ENCODE measurements around the gene SGTB. TPM values are rescaled to one million over a fixed set of nuclear protein-coding genes. Genes with fewer than 3 reads are reported as not detected.
A peak's percentile ranks its signal among the peaks of the same experiment; 100 is the strongest.
"Not testable (repeated sequence)": the region's sequence is repeated elsewhere in the genome, so short reads cannot be mapped to it uniquely, and the experiment has no call there.

SGTB gene
- total RNA-seq, 1 donor from 2014 or later: 4.6 TPM

DNA sequence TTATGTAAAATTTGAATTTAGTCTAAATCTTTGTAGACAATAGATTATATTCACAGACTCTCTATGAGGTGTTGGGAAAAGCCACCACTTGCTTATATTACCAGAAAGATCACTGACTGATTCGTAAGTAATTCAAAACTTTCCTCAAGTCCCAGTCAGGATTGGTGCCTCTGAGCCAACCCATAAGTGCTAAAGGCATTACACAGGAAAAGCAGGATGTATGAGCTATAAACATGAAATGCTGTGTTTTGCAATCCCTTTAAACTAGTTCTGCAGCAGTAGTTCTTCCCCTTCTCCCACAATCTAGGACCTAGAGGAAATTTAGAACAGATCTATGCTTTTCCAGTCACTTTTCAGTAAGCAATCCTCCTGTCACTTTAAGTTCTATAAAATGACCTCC, 49.1 kb downstream of the SGTB start:
- DNase-seq (ENCODE audit: low spot score): no peak

DNA sequence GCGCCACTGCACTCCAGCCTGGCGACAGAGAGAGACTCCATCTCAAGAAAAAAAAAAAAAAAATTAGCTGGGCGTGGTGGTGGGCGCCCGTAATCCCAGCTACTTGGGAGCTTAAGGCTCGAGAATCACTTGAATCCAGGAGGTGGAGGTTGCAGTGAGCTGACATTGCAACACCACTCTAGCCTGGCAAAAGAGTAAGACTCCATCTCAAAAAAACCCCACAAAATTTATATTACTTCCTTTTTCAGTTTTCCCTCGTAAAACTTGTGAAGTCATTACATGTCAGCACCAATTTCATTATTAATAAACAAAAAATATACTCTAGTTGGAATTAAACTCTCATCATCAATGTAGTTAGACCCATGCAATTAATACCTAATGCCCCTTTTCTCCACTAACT, 53.2 kb downstream of the SGTB start:
- DNase-seq (ENCODE audit: low spot score): no peak

DNA sequence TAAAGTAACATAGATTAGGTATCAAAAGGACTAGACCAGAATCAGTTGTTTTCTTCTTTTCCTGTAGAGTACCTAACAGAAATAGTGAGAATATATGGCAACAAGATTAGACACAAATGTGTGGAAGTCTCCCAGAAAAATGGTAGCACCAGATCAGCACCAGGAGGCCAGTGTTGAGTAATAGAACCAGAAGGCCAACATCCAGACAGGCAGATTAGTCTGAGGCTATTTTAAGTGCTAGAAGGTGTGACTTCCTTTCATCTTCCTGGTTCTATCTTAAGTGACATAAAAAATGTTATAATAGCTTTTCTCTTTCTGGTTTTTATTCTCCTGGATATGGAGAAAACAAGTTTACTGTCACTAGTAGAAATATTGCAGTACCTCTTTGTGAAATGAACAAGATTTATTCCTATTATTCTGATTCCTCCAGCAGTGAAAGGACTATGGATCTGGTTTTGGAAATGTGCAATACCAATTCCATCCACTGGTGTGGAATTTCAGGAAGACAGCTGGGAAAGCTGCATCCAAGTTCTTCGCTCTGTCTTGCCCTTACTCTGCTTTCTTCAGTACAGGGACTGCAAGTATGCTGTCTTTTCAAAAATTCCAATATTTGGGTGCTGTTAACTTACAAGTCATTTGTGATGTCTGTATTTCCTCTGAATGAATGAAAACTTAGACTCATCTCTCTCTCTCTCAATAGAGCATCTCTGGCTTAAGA, 57.9 kb downstream of the SGTB start:
- DNase-seq (ENCODE audit: low spot score): no peak

DNA sequence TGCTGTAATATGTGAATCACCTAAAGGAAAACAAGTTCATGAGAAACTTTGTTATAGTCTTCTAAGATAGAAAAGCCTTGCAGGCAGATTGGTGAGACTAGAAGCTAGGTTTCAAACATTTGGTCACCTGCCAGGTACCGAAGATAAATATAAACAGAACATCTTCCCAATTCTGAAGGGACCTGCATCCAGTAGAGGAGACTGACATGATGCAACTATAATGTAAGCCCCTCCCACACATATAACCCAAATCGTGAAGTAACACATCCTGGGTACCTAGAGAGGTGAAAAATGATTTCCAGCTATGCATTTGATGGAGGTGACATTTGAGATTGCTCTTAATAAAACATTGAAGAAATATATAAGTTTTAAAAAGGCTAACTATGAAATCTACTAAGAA, 67.2 kb downstream of the SGTB start:
- DNase-seq (ENCODE audit: low spot score): no peak

DNA sequence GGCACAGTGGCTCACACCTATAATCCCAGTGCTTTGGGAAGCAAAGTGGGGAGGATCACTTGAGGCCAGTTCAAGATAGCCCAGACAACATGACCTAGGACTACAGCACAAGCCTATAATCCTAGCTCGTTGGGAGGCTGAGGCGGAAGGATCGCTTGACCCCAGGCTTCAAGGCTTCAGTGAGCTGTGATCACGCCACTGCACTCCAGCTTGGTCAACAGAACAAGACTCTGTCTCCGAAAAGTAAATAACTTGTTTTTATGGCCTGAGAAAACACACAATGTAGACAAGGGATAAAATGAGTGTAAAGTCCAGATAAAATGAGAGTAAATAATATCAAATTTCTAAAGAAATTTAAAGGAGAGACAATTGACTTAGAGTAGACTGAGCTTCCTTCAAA, 70.8 kb downstream of the SGTB start:
- no peak for DNase-seq (ENCODE audit: low spot score)

DNA sequence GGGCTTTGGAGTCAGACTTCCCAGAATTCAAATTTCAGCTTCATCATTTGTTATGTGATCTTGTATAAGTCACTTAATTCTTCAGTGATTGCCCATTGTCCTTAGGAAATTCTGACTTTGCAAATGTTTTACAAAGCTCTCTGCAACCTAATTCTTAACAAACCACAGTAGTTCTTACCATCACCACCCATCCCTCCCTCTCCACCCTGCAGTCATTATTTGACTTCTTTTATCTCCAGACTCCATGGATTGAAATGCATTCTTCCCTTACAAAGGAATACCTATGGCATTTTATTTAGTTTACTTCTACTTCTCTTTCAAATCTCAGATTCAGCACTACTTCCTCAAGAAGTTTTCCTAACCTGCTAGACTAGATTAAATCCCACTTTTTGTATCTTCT, 74.0 kb downstream of the SGTB start:
- no peak for DNase-seq (ENCODE audit: low spot score)

DNA sequence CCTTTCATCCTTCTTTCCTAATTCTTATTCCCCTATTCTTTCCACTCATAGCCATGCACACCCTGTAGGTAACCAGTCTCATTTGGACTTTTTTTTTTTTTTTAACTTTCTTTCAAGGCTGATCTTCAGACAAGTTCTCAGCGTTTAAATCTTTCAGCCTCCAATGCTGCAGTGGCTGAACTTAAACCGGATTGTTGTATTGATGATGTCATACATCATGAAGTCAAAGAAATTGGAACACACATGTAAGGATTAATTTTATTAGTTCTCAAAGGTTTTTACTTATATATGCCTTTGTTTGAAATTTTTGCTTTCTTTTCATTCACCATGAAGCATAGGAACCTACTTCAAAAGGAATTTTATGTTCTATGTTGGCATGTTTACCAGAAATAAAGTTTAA, 75.0 kb downstream of the SGTB start:
- DNase-seq (ENCODE audit: low spot score): no peak

DNA sequence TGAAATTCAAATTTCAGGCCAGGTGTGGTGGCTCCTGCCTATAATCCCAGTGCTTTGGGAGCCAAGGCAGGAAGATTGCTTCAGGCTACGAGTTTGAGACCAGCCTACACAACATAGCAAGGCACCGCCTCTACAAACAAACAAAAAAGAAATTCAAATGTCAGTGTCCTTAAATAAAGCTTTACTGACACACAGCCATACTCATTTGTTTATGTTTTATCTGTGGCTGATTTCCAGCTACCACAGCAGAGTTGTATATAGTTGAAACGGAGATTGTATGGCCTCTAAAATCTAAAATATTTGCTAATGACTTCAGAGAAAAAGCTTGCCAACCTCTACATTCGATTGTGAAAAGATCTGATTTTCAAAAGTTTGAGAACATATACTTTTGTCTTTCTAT, 81.7 kb downstream of the SGTB start:
- DNase-seq (ENCODE audit: low spot score): no peak

DNA sequence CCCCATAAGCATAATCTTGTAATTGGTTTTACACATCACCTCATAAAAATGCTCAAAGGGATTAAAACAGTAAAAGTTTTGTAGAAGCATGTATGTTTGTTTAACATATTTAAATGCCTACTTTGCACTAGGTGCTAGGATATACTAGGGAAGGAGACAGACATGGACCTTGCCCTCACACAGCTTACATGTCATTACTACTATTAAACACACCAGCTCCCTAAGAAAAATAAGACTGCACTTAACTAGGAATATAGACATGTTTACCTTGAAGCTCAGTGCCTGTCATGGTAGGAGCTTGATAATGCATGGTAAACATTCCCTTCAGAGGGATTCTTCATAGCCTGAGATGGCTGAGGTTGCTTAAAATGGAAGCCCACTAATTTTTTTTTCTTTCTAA, 90.9 kb downstream of the SGTB start:
- DNase-seq (ENCODE audit: low spot score): no peak

DNA sequence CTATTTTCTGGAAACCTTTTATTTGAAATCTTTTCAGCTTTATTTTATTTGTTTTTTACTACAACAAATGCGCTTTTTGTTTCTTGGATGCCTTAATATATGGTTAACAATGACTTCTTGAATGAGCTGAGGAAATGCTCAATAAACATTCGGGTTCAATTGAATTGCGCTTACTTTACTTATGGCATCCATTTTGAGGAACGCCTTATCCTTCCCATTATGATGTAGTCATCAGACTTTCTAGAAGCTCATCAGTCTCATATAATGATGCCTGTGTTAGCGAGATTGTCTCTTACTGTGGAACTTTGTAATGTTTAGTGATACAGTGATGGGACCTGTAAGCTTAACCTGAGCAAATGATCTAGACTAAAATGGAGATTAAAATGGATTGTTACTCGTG, 96.2 kb downstream of the SGTB start:
- DNase-seq (ENCODE audit: low spot score): no peak

DNA sequence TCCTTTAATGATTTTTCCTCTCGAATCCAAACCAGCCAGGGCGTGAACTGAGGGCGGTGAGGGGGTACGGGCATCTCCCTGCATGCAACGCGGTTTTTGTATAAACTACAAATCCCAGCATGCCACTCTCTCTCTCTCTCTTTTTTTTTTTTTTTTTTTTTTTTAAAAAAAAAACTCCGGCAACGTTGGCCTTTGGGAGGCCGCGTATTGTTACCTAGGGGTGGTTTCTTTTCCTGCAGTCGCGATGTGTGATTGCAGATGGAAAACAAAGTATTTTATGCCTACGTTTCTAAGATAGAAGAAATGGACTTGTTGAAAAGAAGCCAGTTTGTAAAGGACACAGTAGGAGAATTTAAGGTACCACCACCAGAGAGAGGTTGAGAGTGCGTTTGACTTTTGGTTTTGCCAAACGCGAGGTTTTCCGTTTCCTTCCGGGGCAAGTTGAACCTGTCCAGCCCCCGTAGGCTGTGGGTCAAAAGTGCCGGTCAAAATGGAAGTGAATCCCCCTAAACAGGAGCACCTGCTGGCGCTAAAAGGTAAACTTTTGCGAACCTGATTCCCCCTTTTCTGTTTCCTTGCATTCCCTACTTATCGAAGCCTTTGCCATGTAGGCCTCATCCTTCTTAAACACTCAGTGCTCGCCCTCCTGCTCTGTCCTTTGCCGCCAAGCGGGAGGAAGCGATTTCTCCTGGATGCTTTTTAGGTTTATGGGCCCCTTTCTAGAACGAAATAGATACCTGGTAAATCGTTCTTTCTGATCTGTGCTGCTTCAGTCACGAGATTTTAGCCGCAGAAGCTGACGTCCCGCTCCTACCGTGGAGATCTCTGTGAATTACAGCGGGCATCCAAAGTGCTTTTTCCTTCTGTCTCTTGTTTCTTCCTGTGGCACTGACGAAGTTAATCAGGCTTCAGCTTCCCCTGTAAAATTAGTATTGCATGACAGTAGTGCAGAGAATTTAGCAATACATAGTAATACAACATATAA, 97.0 kb downstream of the SGTB start, which contains the start of the genes SHLD3 and TRAPPC13:
SHLD3 (plus strand) TSS at position 457 of the 985 bp plus-strand sequence. CDS start 4,561 bp downstream, outside the sequence.
TRAPPC13 (plus strand) TSS at position 457 of the 985 bp plus-strand sequence; CDS start at position 491, 34 bp downstream.
- DNase-seq (ENCODE audit: low spot score): peak; percentile 89

DNA sequence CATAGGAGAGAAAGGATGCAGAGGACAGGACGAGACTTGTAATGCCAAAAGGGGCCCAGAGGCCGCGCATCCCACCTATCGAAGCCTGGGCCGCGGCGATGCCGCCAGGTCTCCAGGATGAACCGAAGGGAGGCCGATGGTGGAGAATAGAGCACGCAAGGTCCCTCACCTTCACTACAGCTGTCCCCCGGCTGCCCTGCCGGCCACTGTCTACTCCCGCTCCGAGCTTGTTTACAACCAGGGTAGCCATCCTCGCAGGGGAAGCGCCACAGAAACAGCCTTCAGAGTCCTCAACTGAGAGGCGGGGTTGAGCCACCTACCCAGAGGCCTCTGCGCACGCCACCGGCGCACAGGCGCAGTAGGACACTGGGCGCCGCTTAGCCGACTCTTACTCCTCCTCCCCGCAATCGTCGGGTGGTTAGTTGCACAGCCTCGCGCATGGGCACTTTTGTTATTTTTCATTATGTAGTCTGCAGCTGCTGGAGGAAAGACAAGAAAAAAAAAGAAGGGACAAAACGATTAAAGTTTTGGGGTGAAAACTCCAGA, 97.8 kb downstream of the SGTB start, which contains the start of gene TRIM23:
TRIM23 (minus strand) TSS at position 309 of the 546 bp plus-strand sequence; CDS start at position 250, 59 bp downstream.
- DNase-seq (ENCODE audit: low spot score): peak; percentile 91

DNA sequence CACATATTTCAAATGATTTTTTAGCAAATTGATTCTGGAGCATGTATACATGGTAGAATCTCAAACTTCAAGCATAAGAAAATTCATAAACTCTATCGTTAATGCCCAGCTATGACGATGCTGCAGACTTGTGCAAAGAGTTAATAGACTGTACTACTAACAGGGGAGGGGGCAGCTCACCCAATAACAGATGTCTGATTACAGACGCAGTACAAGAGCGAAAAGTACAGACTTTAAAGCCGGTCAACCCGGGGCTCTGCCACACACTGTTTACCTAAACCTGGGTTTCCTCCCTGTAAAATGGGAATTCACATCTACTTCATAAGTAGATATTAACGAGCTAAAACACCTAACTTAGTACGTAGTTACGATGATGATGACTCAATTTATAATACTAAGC, 98.4 kb downstream of the SGTB start:
- DNase-seq (ENCODE audit: low spot score): no peak

DNA sequence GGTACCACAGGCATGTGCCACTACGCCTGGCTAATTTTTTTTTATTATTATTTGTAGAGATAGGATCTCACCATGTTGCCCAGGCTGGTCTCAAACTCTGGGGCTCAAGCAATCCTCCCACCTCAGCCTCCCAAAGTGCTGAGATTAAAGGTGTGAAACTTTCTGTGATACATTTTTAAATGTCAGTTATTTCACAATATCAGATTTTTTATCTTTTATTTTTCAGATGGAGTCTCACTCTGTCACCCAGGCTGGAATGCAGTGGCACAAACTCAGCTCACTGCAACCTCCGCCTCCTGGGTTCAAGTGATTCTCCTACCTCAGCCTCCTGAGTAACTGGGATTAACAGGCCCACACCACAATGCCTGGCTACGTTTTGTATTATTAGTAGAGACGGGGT, 99.9 kb downstream of the SGTB start:
- DNase-seq (ENCODE audit: low spot score): not testable (repeated sequence)

DNA sequence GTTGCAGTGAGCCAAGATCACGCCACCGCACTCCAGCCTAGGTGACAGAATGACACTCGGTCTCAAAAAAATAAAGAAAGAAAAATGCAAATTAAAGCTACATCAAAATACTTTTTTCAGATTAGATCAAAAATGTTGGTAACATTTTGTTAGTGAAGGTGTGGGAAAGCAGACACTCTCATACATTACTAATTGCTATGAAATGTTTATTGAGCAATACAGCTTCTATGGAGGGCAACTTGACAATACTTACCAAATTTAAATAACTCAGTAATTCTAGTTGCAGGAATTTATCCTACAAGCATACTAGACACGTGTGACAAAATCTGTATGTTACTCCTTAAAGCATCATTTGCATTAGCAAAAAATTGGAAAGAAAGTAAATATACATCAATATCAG, 101.9 kb downstream of the SGTB start:
- DNase-seq (ENCODE audit: low spot score): no peak

Other genes starting within 250 kb of the SGTB start
- 2.6 TPM for gene ADAMTS6, start 240.2 kb downstream of the SGTB start, total RNA-seq
- gene CENPK, start 158.9 kb downstream of the SGTB start, total RNA-seq: 2.3 TPM
- gene PPWD1, start 158.8 kb downstream of the SGTB start, total RNA-seq: 50.4 TPM
- gene TRIM23, start 97.8 kb downstream of the SGTB start, total RNA-seq: 11.2 TPM
- gene SHLD3, start 97.1 kb downstream of the SGTB start, total RNA-seq: 2.3 TPM
- 35.2 TPM for gene TRAPPC13, start 97.1 kb downstream of the SGTB start, total RNA-seq
- gene NLN, start 96 bp upstream of the SGTB start, total RNA-seq: 23.8 TPM
- 101 TPM for gene ERBIN, start 204.5 kb upstream of the SGTB start, total RNA-seq